Measurements from ENCODE around the gene KRTAP1-1. TPM values are rescaled to one million over a fixed set of nuclear protein-coding genes. Genes with fewer than 3 reads are reported as not detected.
A peak's percentile ranks its signal among the peaks of the same experiment; 100 is the strongest.

KRTAP1-1 gene
- total RNA-seq, 1 donor from 2014 or later, result not detected

GRCh38 chr17:41012326-41013120, 28.7 kb downstream of the KRTAP1-1 start:
- Histone ChIP-seq H3K27me3 (ENCODE audit: control insufficient read depth, insufficient read depth, low read length) (no peaks in the 10 kb centered on the region), H3K36me3 (ENCODE audit: control insufficient read depth, insufficient read depth, low read length) (no peaks in the 10 kb centered on the region), H3K4me3 (ENCODE audit: low read depth, low read length) (no peak overlapping the region)
- TF ChIP-seq CTCF (IDR thresholded peaks at IDR 0.05; ENCODE audit: insufficient read depth, low read length, severe bottlenecking), result no peak
- FAIRE-seq (no peak), DNase-seq (ENCODE audit: low read depth) (no peak)

- FAIRE-seq (no peak), DNase-seq (ENCODE audit: low read depth) (no peak)
- TF ChIP-seq CTCF (IDR thresholded peaks at IDR 0.05; ENCODE audit: insufficient read depth, low read length, severe bottlenecking), result no peak
- Histone ChIP-seq H3K27me3 (ENCODE audit: control insufficient read depth, insufficient read depth, low read length) (no peaks in the 10 kb centered on the region), H3K4me3 (ENCODE audit: low read depth, low read length) (no peak overlapping the region), H3K36me3 (ENCODE audit: control insufficient read depth, insufficient read depth, low read length) (no peaks in the 10 kb centered on the region)
These were observed 30.8 kb downstream of the KRTAP1-1 start for GRCh38 chr17:41010441-41010840.

- FAIRE-seq (no peak), DNase-seq (ENCODE audit: low read depth) (no peak)
- no peak for TF ChIP-seq CTCF (IDR thresholded peaks at IDR 0.05; ENCODE audit: insufficient read depth, low read length, severe bottlenecking)
- H3K4me3 ChIP-seq (ENCODE audit: low read depth, low read length), result no peak overlapping the region
- no peaks in the 10 kb centered on the region for H3K27me3 ChIP-seq (ENCODE audit: control insufficient read depth, insufficient read depth, low read length)
- H3K36me3 ChIP-seq (ENCODE audit: control insufficient read depth, insufficient read depth, low read length), result no peaks in the 10 kb centered on the region
These were observed 31.3 kb downstream of the KRTAP1-1 start for GRCh38 chr17:41009936-41010335.

- H3K36me3 ChIP-seq (ENCODE audit: control insufficient read depth, insufficient read depth, low read length), result no peaks in the 10 kb centered on the region
- DNase-seq (ENCODE audit: low read depth), result peak; percentile 45
- no peaks in the 10 kb centered on the region for H3K27me3 ChIP-seq (ENCODE audit: control insufficient read depth, insufficient read depth, low read length)
- H3K4me3 ChIP-seq (ENCODE audit: low read depth, low read length), result no peak overlapping the region
- FAIRE-seq, result no peak
- TF ChIP-seq CTCF (IDR thresholded peaks at IDR 0.05; ENCODE audit: insufficient read depth, low read length, severe bottlenecking), result no peak
These were observed 31.9 kb downstream of the KRTAP1-1 start for GRCh38 chr17:41009301-41009760.

GRCh38 chr17:41008811-41009210, 32.4 kb downstream of the KRTAP1-1 start, which contains the start of gene KRTAP3-1:
TSS of gene KRTAP3-1 (minus strand) at chr17:41009128. CDS start at chr17:41009074, 54 bp downstream.
- TF ChIP-seq CTCF (IDR thresholded peaks at IDR 0.05; ENCODE audit: insufficient read depth, low read length, severe bottlenecking), result no peak
- no peak for FAIRE-seq
- H3K4me3 ChIP-seq (ENCODE audit: low read depth, low read length), result no peak within 1 kb of the TSS
- H3K36me3 ChIP-seq (ENCODE audit: control insufficient read depth, insufficient read depth, low read length), result no peaks in the 10 kb centered on the region
- no peak for DNase-seq (ENCODE audit: low read depth)
- no peaks in the 10 kb centered on the region for H3K27me3 ChIP-seq (ENCODE audit: control insufficient read depth, insufficient read depth, low read length)
